ENCODE results near the gene ILKAP.

ILKAP gene

GRCh38 chr2:238159071-238159539 lies 44.4 kb downstream of the ILKAP start:
- H3K4me3 ChIP-seq (ENCODE audit: low read depth, low read length) = peak overlapping the region; percentile 56
- TF ChIP-seq CTCF (IDR thresholded peaks at IDR 0.05; ENCODE audit: low read depth, low read length) = no peak

- 0 out of 2 replicates have a peak, but pooled peaks have one; percentile 21 for TF ChIP-seq CTCF (IDR thresholded peaks at IDR 0.05; ENCODE audit: low read depth, low read length)
- H3K4me3 ChIP-seq (ENCODE audit: low read depth, low read length) = peak within 1 kb of the TSS; percentile 56
Measured at GRCh38 chr2:238158509-238159070, 44.9 kb downstream of the ILKAP start, which contains the start of gene ERFE. ERFE (plus strand) TSS chr2:238158970; CDS start chr2:238159008, 38 bp downstream.

GRCh38 chr2:238158018-238158508 lies 45.4 kb downstream of the ILKAP start:
- no peak overlapping the region for H3K4me3 ChIP-seq (ENCODE audit: low read depth, low read length)
- no peak for TF ChIP-seq CTCF (IDR thresholded peaks at IDR 0.05; ENCODE audit: low read depth, low read length)

GRCh38 chr2:238157506-238158017 lies 45.9 kb downstream of the ILKAP start:
- no peak for TF ChIP-seq CTCF (IDR thresholded peaks at IDR 0.05; ENCODE audit: low read depth, low read length)
- H3K4me3 ChIP-seq (ENCODE audit: low read depth, low read length) = no peak overlapping the region

- H3K4me3 ChIP-seq (ENCODE audit: low read depth, low read length) = no peak overlapping the region
- TF ChIP-seq CTCF (IDR thresholded peaks at IDR 0.05; ENCODE audit: low read depth, low read length) = no peak
Measured at GRCh38 chr2:238155761-238156694, 47.5 kb downstream of the ILKAP start.

GRCh38 chr2:238155051-238155760 lies 48.3 kb downstream of the ILKAP start:
- TF ChIP-seq CTCF (IDR thresholded peaks at IDR 0.05; ENCODE audit: low read depth, low read length) = no peak
- H3K4me3 ChIP-seq (ENCODE audit: low read depth, low read length) = no peak overlapping the region

Measured in WI38 (cell line).